NCI-H1092 treated with DMSO at 0.1 percent for 48 hours (cell line): Measurements from ENCODE around the gene AUH.

Source experiments
- DNase-seq: peaks from one replicate; lab custom pipeline; 2025; lab: John Stamatoyannopoulos, UW

AUH gene

GRCh38 chr9:91296354-91296753 lies 65.4 kb downstream of the AUH start:
- no peak for DNase-seq

- DNase-seq: no peak
These were observed 66.4 kb downstream of the AUH start for GRCh38 chr9:91295357-91295756.

- DNase-seq: no peak
These were observed 69.9 kb downstream of the AUH start for GRCh38 chr9:91291866-91292265.

GRCh38 chr9:91289244-91289643 lies 72.5 kb downstream of the AUH start:
- DNase-seq: no peak

- no peak for DNase-seq
These were observed 75.9 kb downstream of the AUH start for GRCh38 chr9:91285729-91286353.

- no peak for DNase-seq
These were observed 79.4 kb downstream of the AUH start for GRCh38 chr9:91282292-91282691.

- no peak for DNase-seq
These were observed 82.2 kb downstream of the AUH start for GRCh38 chr9:91279296-91280204.

- no peak for DNase-seq
These were observed 85.2 kb downstream of the AUH start for GRCh38 chr9:91276513-91276912.

- no peak for DNase-seq
These were observed 86.1 kb downstream of the AUH start for GRCh38 chr9:91275655-91276054.

GRCh38 chr9:91274949-91275492 lies 86.7 kb downstream of the AUH start:
- no peak for DNase-seq

- no peak for DNase-seq
These were observed 87.7 kb downstream of the AUH start for GRCh38 chr9:91273853-91274552.

- no peak for DNase-seq
These were observed 90.6 kb downstream of the AUH start for GRCh38 chr9:91271156-91271555.

- DNase-seq: no peak
These were observed 91.7 kb downstream of the AUH start for GRCh38 chr9:91269907-91270491.

GRCh38 chr9:91266448-91266847 lies 95.3 kb downstream of the AUH start:
- DNase-seq: no peak

- DNase-seq: no peak
These were observed 96.2 kb downstream of the AUH start for GRCh38 chr9:91265514-91265913.

GRCh38 chr9:91261417-91261816 lies 100.3 kb downstream of the AUH start:
- DNase-seq: no peak

- DNase-seq: no peak
These were observed 102.6 kb downstream of the AUH start for GRCh38 chr9:91259162-91259561.

- no peak for DNase-seq
These were observed 103.3 kb downstream of the AUH start for GRCh38 chr9:91258451-91258850.

GRCh38 chr9:91256235-91256634 lies 105.5 kb downstream of the AUH start:
- DNase-seq: no peak

GRCh38 chr9:91255327-91255726 lies 106.4 kb downstream of the AUH start:
- no peak for DNase-seq

- no peak for DNase-seq
These were observed 108.2 kb downstream of the AUH start for GRCh38 chr9:91253488-91253887.

- no peak for DNase-seq
These were observed 113.0 kb downstream of the AUH start for GRCh38 chr9:91248707-91249106.
